GM18520 (cell line): ENCODE measurements around the gene RAB3C.

Source experiments
- ATAC-seq: cut with Tn5 transposase; IDR thresholded peaks from one replicate; pipeline ENCODE4 v1.9.1; 2021; ENCODE audit not compliant: unreplicated experiment

RAB3C gene

GRCh38 chr5:58860680-58861079 lies 277.8 kb downstream of the RAB3C start:
- no peak for ATAC-seq

- ATAC-seq, result no peak
Observed at GRCh38 chr5:58868931-58869330, 286.1 kb downstream of the RAB3C start.

- ATAC-seq, result peak; percentile 58
Observed at GRCh38 chr5:58871648-58872242, 288.9 kb downstream of the RAB3C start.

GRCh38 chr5:58872670-58873273 lies 289.9 kb downstream of the RAB3C start:
- ATAC-seq, result no peak

- no peak for ATAC-seq
Observed at GRCh38 chr5:58875599-58875998, 292.7 kb downstream of the RAB3C start.

- ATAC-seq, result peak; percentile 44
Observed at GRCh38 chr5:58885260-58885659, 302.4 kb downstream of the RAB3C start.

GRCh38 chr5:58886315-58887207 lies 303.7 kb downstream of the RAB3C start:
- ATAC-seq, result peak; percentile 66

- no peak for ATAC-seq
Observed at GRCh38 chr5:58887311-58887710, 304.4 kb downstream of the RAB3C start.

GRCh38 chr5:58887721-58888409 lies 305.0 kb downstream of the RAB3C start:
- no peak for ATAC-seq

- ATAC-seq, result no peak
Observed at GRCh38 chr5:58890265-58890664, 307.4 kb downstream of the RAB3C start.

- ATAC-seq, result no peak
Observed at GRCh38 chr5:58890701-58891085, 307.8 kb downstream of the RAB3C start.

- no peak for ATAC-seq
Observed at GRCh38 chr5:58891086-58891970, 308.5 kb downstream of the RAB3C start.

GRCh38 chr5:58891971-58892343 lies 309.1 kb downstream of the RAB3C start:
- no peak for ATAC-seq

- ATAC-seq, result no peak
Observed at GRCh38 chr5:58893551-58893950, 310.7 kb downstream of the RAB3C start.

GRCh38 chr5:58898006-58898405 lies 315.1 kb downstream of the RAB3C start:
- ATAC-seq, result no peak

- no peak for ATAC-seq
Observed at GRCh38 chr5:58898538-58898937, 315.7 kb downstream of the RAB3C start.

GRCh38 chr5:58901271-58901670 lies 318.4 kb downstream of the RAB3C start:
- ATAC-seq, result no peak

GRCh38 chr5:58902305-58902704 lies 319.4 kb downstream of the RAB3C start:
- ATAC-seq, result no peak

- no peak for ATAC-seq
Observed at GRCh38 chr5:58902765-58903164, 319.9 kb downstream of the RAB3C start.

- ATAC-seq, result no peak
Observed at GRCh38 chr5:58904737-58905136, 321.9 kb downstream of the RAB3C start.

- no peak for ATAC-seq
Observed at GRCh38 chr5:58905944-58906343, 323.1 kb downstream of the RAB3C start.
